ENCODE results near the gene SPINT4.
A peak's percentile ranks its signal among the peaks of the same experiment; 100 is the strongest.

The SPINT4 gene

DNA sequence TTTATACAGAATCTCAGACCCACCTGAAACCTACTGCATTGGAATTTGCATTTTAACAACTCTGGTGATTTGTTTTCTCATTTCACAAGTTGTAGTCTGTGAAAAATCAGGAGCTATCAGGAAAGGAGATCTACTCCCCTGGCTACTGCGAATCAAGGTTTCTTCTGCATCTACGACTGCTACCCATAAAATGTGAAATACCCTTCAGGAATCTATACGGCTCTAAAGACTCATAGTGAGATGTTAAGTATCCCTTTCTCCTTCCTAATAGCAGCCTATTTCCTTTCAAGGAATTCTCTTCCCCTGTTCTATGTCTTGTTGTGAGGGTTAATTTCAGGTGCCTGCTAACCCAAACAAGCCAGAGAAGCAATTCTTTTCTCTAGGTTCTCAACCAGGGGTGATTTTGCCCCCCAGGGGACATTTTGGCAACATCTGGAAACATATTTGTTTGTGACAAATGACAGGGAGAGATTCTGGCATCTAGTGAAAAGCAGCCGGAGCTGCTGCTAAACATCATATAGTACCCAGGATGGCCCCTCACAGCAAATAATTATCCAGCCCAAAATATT lies 43.2 kb downstream of the SPINT4 start:
- DNase-seq (ENCODE audit: low read depth) = no peak
- TF ChIP-seq CTCF (conservative IDR thresholded peaks at IDR 0.05; ENCODE audit: control insufficient read depth, insufficient read depth, low read depth, low read length) = no peak
- H3K4me3 ChIP-seq (ENCODE audit: control insufficient read depth, low read depth, low read length) = no peak overlapping the region

GRCh38 chr20:45765980-45766379 lies 43.8 kb downstream of the SPINT4 start:
- DNase-seq (ENCODE audit: low read depth) = no peak
- no peak for TF ChIP-seq CTCF (conservative IDR thresholded peaks at IDR 0.05; ENCODE audit: control insufficient read depth, insufficient read depth, low read depth, low read length)
- H3K4me3 ChIP-seq (ENCODE audit: control insufficient read depth, low read depth, low read length) = no peak overlapping the region

GRCh38 chr20:45768479-45768878 lies 46.3 kb downstream of the SPINT4 start:
- no peak overlapping the region for H3K4me3 ChIP-seq (ENCODE audit: control insufficient read depth, low read depth, low read length)
- no peak for TF ChIP-seq CTCF (conservative IDR thresholded peaks at IDR 0.05; ENCODE audit: control insufficient read depth, insufficient read depth, low read depth, low read length)
- no peak for DNase-seq (ENCODE audit: low read depth)

DNA sequence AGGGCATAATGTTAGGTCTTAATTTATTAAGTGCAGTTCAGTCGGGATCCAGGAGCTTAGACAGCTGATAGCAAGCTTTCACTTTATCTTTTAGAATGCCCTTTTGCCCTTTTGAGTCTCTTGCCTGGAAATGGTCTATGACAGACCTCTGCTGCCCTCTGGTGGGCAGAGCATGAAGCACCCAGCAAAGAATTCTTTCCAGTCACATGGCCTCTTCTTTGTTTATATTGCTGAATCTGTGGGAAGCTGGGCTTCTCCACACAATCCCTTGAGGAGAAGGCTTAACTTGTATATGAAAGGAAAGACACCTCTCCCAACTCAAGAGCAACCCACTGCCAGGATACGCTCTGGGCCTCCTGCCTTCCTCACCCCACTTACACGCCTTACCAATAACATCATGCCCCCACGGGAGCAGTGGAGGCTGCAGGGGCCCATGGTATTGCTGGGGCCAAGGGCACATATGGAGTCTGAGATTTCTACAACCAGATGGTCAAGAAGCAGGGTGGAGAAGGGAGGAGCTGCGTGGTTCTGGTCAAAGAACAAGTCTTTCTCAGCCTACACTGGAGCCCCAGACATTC lies 49.1 kb downstream of the SPINT4 start:
- TF ChIP-seq CTCF (conservative IDR thresholded peaks at IDR 0.05; ENCODE audit: control insufficient read depth, insufficient read depth, low read depth, low read length) = peak; percentile 98
- H3K4me3 ChIP-seq (ENCODE audit: control insufficient read depth, low read depth, low read length) = no peak overlapping the region
- peak; percentile 81 for DNase-seq (ENCODE audit: low read depth)

DNA sequence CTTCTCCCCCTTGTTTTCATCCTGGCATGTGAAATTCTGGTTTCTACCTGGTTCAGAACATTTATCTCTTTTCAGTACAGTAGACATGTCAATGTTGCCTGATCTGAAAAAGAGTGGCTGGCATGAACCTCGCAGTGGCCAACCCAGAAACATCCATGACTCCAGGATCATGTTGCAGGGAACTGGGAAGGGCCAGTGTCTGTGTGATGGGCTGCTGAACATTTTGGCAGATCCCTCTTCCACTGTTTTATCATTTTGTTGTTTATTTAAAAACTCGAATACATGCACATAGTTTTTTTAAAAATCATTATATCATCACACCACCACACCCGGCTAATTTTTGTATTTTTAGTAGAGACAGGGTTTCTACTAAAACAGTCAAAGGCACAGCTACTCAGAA lies 50.5 kb downstream of the SPINT4 start:
- no peak for DNase-seq (ENCODE audit: low read depth)
- no peak for TF ChIP-seq CTCF (conservative IDR thresholded peaks at IDR 0.05; ENCODE audit: control insufficient read depth, insufficient read depth, low read depth, low read length)
- no peak overlapping the region for H3K4me3 ChIP-seq (ENCODE audit: control insufficient read depth, low read depth, low read length)

DNA sequence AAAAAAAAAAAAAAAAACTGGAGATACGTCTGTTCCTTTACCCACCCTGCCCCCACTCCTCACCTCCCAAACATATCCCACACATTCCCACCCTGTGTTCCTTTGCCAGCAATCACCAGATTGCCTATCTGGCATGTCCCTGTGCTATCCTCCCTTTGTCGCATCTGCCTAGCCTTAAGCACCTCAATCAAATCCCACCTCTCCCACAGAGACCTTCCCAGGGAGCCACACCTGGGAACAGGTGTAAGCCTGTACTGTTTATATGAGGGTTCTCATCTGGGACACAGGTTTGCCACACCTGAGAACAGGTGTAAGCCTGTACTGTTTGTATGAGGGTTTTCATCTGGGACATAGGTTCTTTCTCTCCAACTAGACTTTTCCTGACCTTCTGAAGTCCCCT lies 52.8 kb downstream of the SPINT4 start:
- DNase-seq (ENCODE audit: low read depth) = no peak
- H3K4me3 ChIP-seq (ENCODE audit: control insufficient read depth, low read depth, low read length) = no peak overlapping the region
- no peak for TF ChIP-seq CTCF (conservative IDR thresholded peaks at IDR 0.05; ENCODE audit: control insufficient read depth, insufficient read depth, low read depth, low read length)

GRCh38 chr20:45775411-45775810 lies 53.3 kb downstream of the SPINT4 start:
- no peak for DNase-seq (ENCODE audit: low read depth)
- TF ChIP-seq CTCF (conservative IDR thresholded peaks at IDR 0.05; ENCODE audit: control insufficient read depth, insufficient read depth, low read depth, low read length) = no peak
- no peak overlapping the region for H3K4me3 ChIP-seq (ENCODE audit: control insufficient read depth, low read depth, low read length)
